IMR-90 (cell line): ENCODE data around the gene AHI1. TPM values are rescaled to one million over a fixed set of nuclear protein-coding genes. Genes with fewer than 3 reads are reported as not detected.

Experiments
- ATAC-seq: fragments of 200-7000 bp; cut with Tn5 transposase; 2 replicates; pipeline ENCODE4 v1.9.1; 2020; ENCODE audit warnings: low read depth, mild to moderate bottlenecking, moderate library complexity
- BruUV-seq: library from RNA; stranded (reverse); fragments of 400-500 nt; replicated peaks from 2 replicates; lab custom pipeline; 2021; lab: Mats Ljungman, UMichigan
- CTCF ChIA-PET: fragments of 300-600 bp; formaldehyde crosslinking; extraction: SDS; loops from one replicate; lab custom pipeline; 2021; ENCODE audit warnings: antibody characterized with exemption; lab: Yijun Ruan, JAX
- POLR2A ChIA-PET: fragments of 300-600 bp; sonication (Branson Sonifier 250); formaldehyde crosslinking; loops from one replicate; lab custom pipeline; 2022; ENCODE audit warnings: antibody characterized with exemption; ENCODE audit not compliant: unreplicated experiment; lab: Charles Lee
- DNase-seq: peaks from one replicate; pipeline ENCODE4 v3.0.0; 2013
- H2AFZ ChIP-seq: replicated peaks from 2 replicates; pipeline ENCODE3; 2013; ENCODE audit warnings: low read length, mild to moderate bottlenecking; ENCODE audit not compliant: poor library complexity
- H2AK5ac ChIP-seq: 2 replicates; pipeline ENCODE4 v1.6.1; 2013; ENCODE audit warnings: low read depth, low read length, inconsistent platforms
- H2AK9ac ChIP-seq: replicated peaks from 2 replicates; pipeline ENCODE3; 2013; ENCODE audit warnings: mild to moderate bottlenecking, low read depth, low read length, moderate library complexity; ENCODE audit not compliant: poor library complexity
- H2BK120ac ChIP-seq: 2 replicates; pipeline ENCODE4 v1.6.1; 2013; ENCODE audit warnings: low read depth, low read length, inconsistent platforms
- H2BK15ac ChIP-seq: 3 replicates; pipeline ENCODE4 v1.6.1; 2013; ENCODE audit warnings: low read depth, low read length, inconsistent platforms
- H2BK20ac ChIP-seq: 2 replicates; pipeline ENCODE4 v1.6.1; 2013; ENCODE audit warnings: low read depth, mild to moderate bottlenecking, inconsistent platforms, low read length, moderate library complexity
- H2BK5ac ChIP-seq: 2 replicates; pipeline ENCODE4 v1.6.1; 2013; ENCODE audit warnings: mild to moderate bottlenecking, low read depth, low read length, inconsistent platforms; ENCODE audit not compliant: poor library complexity, severe bottlenecking
- H3K14ac ChIP-seq: replicated peaks from 2 replicates; pipeline ENCODE4 v1.6.1; 2013; ENCODE audit warnings: low read depth, low read length, inconsistent platforms
- H3K18ac ChIP-seq: 2 replicates; pipeline ENCODE4 v1.6.1; 2013; ENCODE audit warnings: low read depth, low read length, control low read depth
- H3K23ac ChIP-seq: 2 replicates; pipeline ENCODE4 v1.6.1; 2013; ENCODE audit warnings: low read depth, low read length, inconsistent platforms
- H3K27ac ChIP-seq: 2 replicates; pipeline ENCODE4 v1.5.1; 2013; ENCODE audit warnings: mild to moderate bottlenecking, control low read depth, low read length; ENCODE audit not compliant: insufficient read depth
- H3K27me3 ChIP-seq: 2 replicates; pipeline ENCODE4 v1.6.1; 2013; ENCODE audit warnings: low read length; ENCODE audit not compliant: control insufficient read depth, insufficient read depth
- H3K36me3 ChIP-seq: 2 replicates; pipeline ENCODE4 v1.6.1; 2013; ENCODE audit warnings: low read length, mixed read lengths; ENCODE audit not compliant: control insufficient read depth, insufficient read depth
- H3K4ac ChIP-seq: 2 replicates; pipeline ENCODE4 v1.6.1; 2013; ENCODE audit warnings: low read depth, low read length, inconsistent platforms
- H3K4me1 ChIP-seq: 2 replicates; pipeline ENCODE4 v1.6.1; 2013; ENCODE audit warnings: low read length, mixed read lengths; ENCODE audit not compliant: control insufficient read depth, insufficient read depth
- H3K4me2 ChIP-seq: 2 replicates; pipeline ENCODE4 v1.6.1; 2013; ENCODE audit warnings: low read depth, mild to moderate bottlenecking, control low read depth, low read length, moderate library complexity
- H3K4me3 ChIP-seq: 2 replicates; pipeline ENCODE4 v1.5.1; 2013; ENCODE audit warnings: low read depth, mild to moderate bottlenecking, control low read depth, low read length, moderate library complexity; ENCODE audit not compliant: insufficient read depth
- H3K56ac ChIP-seq: 2 replicates; pipeline ENCODE4 v1.6.1; 2013; ENCODE audit warnings: low read length, inconsistent platforms; ENCODE audit not compliant: insufficient read depth; ENCODE audit errors: extremely low read depth
- H3K79me1 ChIP-seq, 2 experiments: 2 replicates each; pipeline ENCODE4 v1.6.1; 2013; ENCODE audit warnings: low read length in 2 of 2, inconsistent platforms in 1 of 2, low read depth in 1 of 2
- H3K9ac ChIP-seq: 2 replicates; pipeline ENCODE4 v1.6.1; 2013; ENCODE audit warnings: low read depth, low read length, control low read depth
- H3K9me1 ChIP-seq: 2 replicates; pipeline ENCODE4 v1.6.1; 2013; ENCODE audit warnings: low read length, inconsistent platforms; ENCODE audit not compliant: insufficient read depth
- H3K9me3 ChIP-seq: 2 replicates; pipeline ENCODE4 v1.6.1; 2013; ENCODE audit warnings: low read length; ENCODE audit not compliant: control insufficient read depth, insufficient read depth
- H4K20me1 ChIP-seq: 2 replicates; pipeline ENCODE4 v1.6.1; 2013; ENCODE audit warnings: low read length, inconsistent platforms; ENCODE audit not compliant: insufficient read depth
- H4K5ac ChIP-seq: 2 replicates; pipeline ENCODE4 v1.6.1; 2013; ENCODE audit warnings: mild to moderate bottlenecking, low read depth, low read length, control low read depth
- H4K8ac ChIP-seq, 2 experiments: 2 replicates each; pipeline ENCODE4 v1.6.1; 2013; ENCODE audit warnings: low read depth in 2 of 2, low read length in 2 of 2, control low read depth in 1 of 2, inconsistent platforms in 1 of 2
- H4K91ac ChIP-seq: 2 replicates; pipeline ENCODE4 v1.6.1; 2013; ENCODE audit warnings: low read depth, low read length, inconsistent platforms; ENCODE audit not compliant: insufficient read depth
- BHLHE40 ChIP-seq: fragments of 150-350 bp; IDR thresholded peaks from 2 replicates; pipeline ENCODE4 v1.6.1; 2016; ENCODE audit warnings: mild to moderate bottlenecking, low read depth, low read length
- CHD1 ChIP-seq: IDR thresholded peaks from 2 replicates; pipeline ENCODE4 v1.6.1; 2012; ENCODE audit warnings: low read depth, low read length, improper control_type of control experiment
- MAFK ChIP-seq: IDR thresholded peaks from 2 replicates; pipeline ENCODE4 v1.6.1; 2012; ENCODE audit warnings: low read depth, low read length, improper control_type of control experiment
- MAZ ChIP-seq: IDR thresholded peaks from 2 replicates; pipeline ENCODE4 v1.6.1; 2012; ENCODE audit warnings: low read depth, mild to moderate bottlenecking, low read length, improper control_type of control experiment, moderate library complexity, borderline replicate concordance
- POLR2A ChIP-seq: IDR thresholded peaks from 2 replicates; pipeline ENCODE4 v1.6.1; 2012; ENCODE audit warnings: mild to moderate bottlenecking, low read depth, low read length
- SMC3 ChIP-seq: fragments of 150-350 bp; IDR thresholded peaks from 2 replicates; pipeline ENCODE4 v1.6.1; 2016; ENCODE audit warnings: low read depth, mild to moderate bottlenecking, antibody characterized with exemption, low read length, moderate library complexity
- WGBS, 2 experiments: methylation state at CpG; one replicate each; pipeline versions ENCODE4 v1.1.5 to v1.1.7; 2013; ENCODE audit warnings: missing lambda C conversion rate in 2 of 2; ENCODE audit not compliant: insufficient read length in 1 of 2; ENCODE audit errors: extremely low coverage in 2 of 2; 5-methylcytosine and 5-hydroxymethylcytosine counted together
- dilution Hi-C: fragments of 300-500 bp; cut with HindIII; formaldehyde crosslinking; loops from one replicate; pipeline ENCODE4 v1.14.3; 2018; ENCODE audit warnings: low sequenced_read_pairs; ENCODE audit not compliant: unreplicated experiment
- in situ Hi-C: fragments of 300-500 bp; cut with MboI; formaldehyde crosslinking; loops from 3 replicates; pipeline ENCODE4 v1.14.3; 2019; ENCODE audit warnings: low sequenced_read_pairs, inconsistent platforms, mixed read lengths
- intact Hi-C: fragments of 100-400 bp; cut with micrococcal nuclease; formaldehyde crosslinking; loops from 2 replicates; pipeline ENCODE4 v1.10.0; 2022
- polyA plus RNA-seq, 3 experiments: library from polyadenylated mRNA; depleted of rRNA; stranded (reverse); fragments of >200 nt; gene quantifications; 2 replicates each; pipeline ENCODE4 v1.2.3, GENCODE V29; 2012; ENCODE audit warnings: low replicate concordance in 1 of 3
- total RNA-seq: library from RNA; depleted of rRNA; stranded (reverse); fragments of >200 nt; gene quantifications from 2 replicates; pipeline ENCODE4 v1.2.3, GENCODE V29; 2012
- TF ChIP-seq, protein P1 (sequence below): fragments of 150-350 bp; IDR thresholded peaks from 2 replicates; pipeline ENCODE4 v1.6.1; 2016; ENCODE audit warnings: low read depth, mild to moderate bottlenecking, low read length, moderate library complexity, borderline replicate concordance
- TF ChIP-seq, protein P2 (sequence below): conservative IDR thresholded peaks from 2 replicates; pipeline ENCODE4 v1.5.1; 2012; ENCODE audit warnings: mild to moderate bottlenecking, low read depth, low read length, improper control_type of control experiment

AHI1 gene
- total and polyA plus RNA-seq, 2 of the 4 experiments (the other 2 are of a cell fraction): 9.5 to 19.4 TPM

DNA sequence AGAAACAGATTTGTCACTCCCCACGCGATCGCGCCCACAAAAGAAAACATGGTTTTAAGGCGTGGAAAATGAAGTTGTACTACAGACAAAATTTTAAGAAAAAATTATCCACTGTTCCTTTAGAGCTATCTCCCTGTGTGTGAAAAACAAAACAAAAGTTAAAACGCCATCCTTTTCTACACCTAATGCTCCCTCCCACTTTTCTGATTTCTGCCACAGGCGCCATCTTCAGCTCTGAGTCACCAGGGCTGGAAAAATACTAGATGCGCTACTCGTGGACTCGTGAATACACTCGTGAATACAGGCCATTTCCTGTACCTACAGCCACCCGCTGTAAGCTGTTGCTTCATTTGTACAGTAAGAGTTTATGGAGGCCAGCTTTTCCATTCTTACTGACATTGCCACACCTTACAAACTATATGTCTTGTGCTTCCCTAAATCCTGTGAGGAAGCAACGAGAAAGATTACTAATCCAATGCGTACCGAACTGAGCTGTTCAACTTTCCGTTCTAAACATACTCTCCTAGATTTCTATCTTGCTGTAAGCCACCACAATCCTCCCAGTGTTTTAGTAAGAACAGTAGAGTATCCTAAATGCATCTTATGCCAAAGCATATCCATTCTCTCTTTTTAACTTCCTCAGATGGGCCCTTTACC lies 773 bp upstream of the AHI1 start (continued):
- no peak; the same call in 1 of the 2 replicates for TF ChIP-seq MAFK
- peak; percentile 66 for TF ChIP-seq BHLHE40

DNA sequence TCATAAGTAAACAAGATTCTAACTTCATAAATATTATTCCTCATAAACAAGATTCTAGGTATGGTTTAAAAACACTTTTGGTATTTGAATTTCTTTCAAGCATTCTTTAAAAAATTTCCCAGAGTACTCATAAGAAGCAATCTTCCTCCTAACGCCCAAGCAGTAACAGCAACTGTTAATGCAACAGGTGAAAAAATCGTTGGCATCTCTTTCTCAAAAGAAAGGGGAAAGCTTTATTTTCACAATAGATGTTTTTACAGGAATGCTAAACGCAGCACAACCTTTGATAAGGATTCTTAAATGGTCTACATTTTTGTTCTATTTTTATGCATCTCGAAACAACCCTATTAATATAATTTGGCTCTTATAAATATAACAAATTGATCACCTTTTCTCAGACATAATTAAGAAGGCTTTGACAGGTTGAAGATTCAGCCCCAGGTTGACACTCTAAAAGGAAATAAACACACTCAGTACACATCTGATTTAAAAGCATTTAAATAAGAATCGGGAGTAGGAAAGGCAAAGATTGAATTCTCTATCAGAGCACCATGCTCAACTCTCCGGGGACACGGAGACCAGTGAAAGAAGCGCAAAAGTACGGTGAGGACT lies 634 bp downstream of the AHI1 start:
- H2AK9ac ChIP-seq: no peak overlapping the region
- no peaks in the 10 kb centered on the region for H3K27me3 ChIP-seq
- peak overlapping the region; percentile 61; the same call in 1 of the 2 replicates for H3K18ac ChIP-seq
- H3K36me3 ChIP-seq: no peaks in the 10 kb centered on the region
- no peak for DNase-seq
- H3K4me1 ChIP-seq: no peaks in the 10 kb centered on the region
- peak overlapping the region; percentile 91 for H2AFZ ChIP-seq
- no peak overlapping the region for H4K5ac ChIP-seq
- peak overlapping the region; percentile 0; the same call in 1 of the 2 replicates for H2AK5ac ChIP-seq
- POLR2A ChIA-PET: no interaction called here
- CTCF ChIA-PET: no interaction called here
- peak overlapping the region; percentile 91 for H3K23ac ChIP-seq
- peaks cover 9 to 21% of the 10 kb centered on the region in 2 experiments for H3K79me1 ChIP-seq
- intact Hi-C loops (loop anchor here (5.0 kb wide), 1 partner anchor 45 kb away; no protein-coding TSS in a partner anchor), dilution Hi-C loops (no loop called here), in situ Hi-C loops (no loop called here)
- peak overlapping the region; percentile 81 for H3K14ac ChIP-seq
- BruUV-seq: TSS peak; percentile 67
- H4K20me1 ChIP-seq: no peaks in the 10 kb centered on the region
- H3K4me3 ChIP-seq: peak overlapping the region; percentile 72
- peak overlapping the region; percentile 88 for H3K27ac ChIP-seq
- 0% methylated on average over 4 of the region's 9 CpGs; no CpG with 5 or more reads in 1 of the 2 experiments for WGBS, 2 experiments
- peak overlapping the region; percentile 83 for H3K4me2 ChIP-seq
- peak overlapping the region; percentile 12; the same call in 1 of the 3 replicates for H2BK15ac ChIP-seq
- TF ChIP-seq CHD1 (no peak), POLR2A (no peak), MAZ (no peak), SMC3 (no peak)
- TF ChIP-seq, protein P1, sequence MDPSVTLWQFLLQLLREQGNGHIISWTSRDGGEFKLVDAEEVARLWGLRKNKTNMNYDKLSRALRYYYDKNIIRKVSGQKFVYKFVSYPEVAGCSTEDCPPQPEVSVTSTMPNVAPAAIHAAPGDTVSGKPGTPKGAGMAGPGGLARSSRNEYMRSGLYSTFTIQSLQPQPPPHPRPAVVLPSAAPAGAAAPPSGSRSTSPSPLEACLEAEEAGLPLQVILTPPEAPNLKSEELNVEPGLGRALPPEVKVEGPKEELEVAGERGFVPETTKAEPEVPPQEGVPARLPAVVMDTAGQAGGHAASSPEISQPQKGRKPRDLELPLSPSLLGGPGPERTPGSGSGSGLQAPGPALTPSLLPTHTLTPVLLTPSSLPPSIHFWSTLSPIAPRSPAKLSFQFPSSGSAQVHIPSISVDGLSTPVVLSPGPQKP: no peak
- TF ChIP-seq, protein P2, sequence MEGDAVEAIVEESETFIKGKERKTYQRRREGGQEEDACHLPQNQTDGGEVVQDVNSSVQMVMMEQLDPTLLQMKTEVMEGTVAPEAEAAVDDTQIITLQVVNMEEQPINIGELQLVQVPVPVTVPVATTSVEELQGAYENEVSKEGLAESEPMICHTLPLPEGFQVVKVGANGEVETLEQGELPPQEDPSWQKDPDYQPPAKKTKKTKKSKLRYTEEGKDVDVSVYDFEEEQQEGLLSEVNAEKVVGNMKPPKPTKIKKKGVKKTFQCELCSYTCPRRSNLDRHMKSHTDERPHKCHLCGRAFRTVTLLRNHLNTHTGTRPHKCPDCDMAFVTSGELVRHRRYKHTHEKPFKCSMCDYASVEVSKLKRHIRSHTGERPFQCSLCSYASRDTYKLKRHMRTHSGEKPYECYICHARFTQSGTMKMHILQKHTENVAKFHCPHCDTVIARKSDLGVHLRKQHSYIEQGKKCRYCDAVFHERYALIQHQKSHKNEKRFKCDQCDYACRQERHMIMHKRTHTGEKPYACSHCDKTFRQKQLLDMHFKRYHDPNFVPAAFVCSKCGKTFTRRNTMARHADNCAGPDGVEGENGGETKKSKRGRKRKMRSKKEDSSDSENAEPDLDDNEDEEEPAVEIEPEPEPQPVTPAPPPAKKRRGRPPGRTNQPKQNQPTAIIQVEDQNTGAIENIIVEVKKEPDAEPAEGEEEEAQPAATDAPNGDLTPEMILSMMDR: no peak
- H3K9me3 ChIP-seq: no peaks in the 10 kb centered on the region
- 0 out of 2 replicates have a peak overlapping the region, but pooled peaks have one; percentile 60 for H2BK120ac ChIP-seq
- H3K4ac ChIP-seq: peak overlapping the region; percentile 52
- 0 out of 2 replicates have a peak overlapping the region, but pooled peaks have one; percentile 3 for H4K91ac ChIP-seq
- peak overlapping the region; percentile 48 for H3K56ac ChIP-seq
- ATAC-seq: no peak
- H2BK5ac ChIP-seq: peak overlapping the region; percentile 96
- no peaks in the 10 kb centered on the region for H3K9me1 ChIP-seq
- peak overlapping the region; percentile 91 for H3K9ac ChIP-seq
- H2BK20ac ChIP-seq: no peak overlapping the region
- H4K8ac ChIP-seq: peak overlapping the region; percentile 36 to 52; a peak in 2 of 4 replicates
